Prostate gland (tissue), 2 donors: ENCODE measurements around the gene PITPNC1.

Experiments
- POLR2AphosphoS5 ChIP-seq: sonication (generic); formaldehyde crosslinking; IDR thresholded peaks from one replicate; pipeline ENCODE4 v1.6.1; 2017; ENCODE audit warnings: antibody characterized with exemption
- TF ChIP-seq, protein P1 (sequence below), 4 experiments: fragments of 200-600 bp in 2 of 4; fragments of 450-650 bp in 2 of 4; sonication (generic) in 2 of 4; IDR thresholded peaks; 1 replicate in 3 of 4; 2 replicates in 1 of 4; pipeline ENCODE4 v1.5.1; 2016 to 2019; ENCODE audit warnings: antibody characterized with exemption in 4 of 4, mild to moderate bottlenecking in 2 of 4, moderate library complexity in 2 of 4

DNA sequence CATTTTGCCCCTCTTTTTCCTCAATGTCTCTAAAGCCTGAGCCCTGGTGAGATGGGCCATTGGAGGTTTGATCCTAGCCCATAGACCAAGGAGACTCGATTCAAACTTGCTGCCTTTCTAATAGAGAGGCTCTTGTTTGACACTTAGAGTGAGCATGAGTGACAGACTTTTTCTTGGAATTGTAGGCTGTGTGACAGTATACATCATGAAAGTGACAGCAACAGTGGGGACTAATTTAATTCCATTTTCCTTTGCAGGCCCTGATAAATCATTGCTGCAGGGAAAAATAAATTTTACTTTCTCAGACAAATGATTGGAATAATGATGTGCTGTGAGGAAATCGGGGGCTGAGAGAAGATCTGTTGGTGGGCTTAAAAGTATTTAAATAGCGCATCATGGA is 171.6 kb downstream of the PITPNC1 start:
- no peak for TF ChIP-seq POLR2AphosphoS5
- TF ChIP-seq, protein P1, sequence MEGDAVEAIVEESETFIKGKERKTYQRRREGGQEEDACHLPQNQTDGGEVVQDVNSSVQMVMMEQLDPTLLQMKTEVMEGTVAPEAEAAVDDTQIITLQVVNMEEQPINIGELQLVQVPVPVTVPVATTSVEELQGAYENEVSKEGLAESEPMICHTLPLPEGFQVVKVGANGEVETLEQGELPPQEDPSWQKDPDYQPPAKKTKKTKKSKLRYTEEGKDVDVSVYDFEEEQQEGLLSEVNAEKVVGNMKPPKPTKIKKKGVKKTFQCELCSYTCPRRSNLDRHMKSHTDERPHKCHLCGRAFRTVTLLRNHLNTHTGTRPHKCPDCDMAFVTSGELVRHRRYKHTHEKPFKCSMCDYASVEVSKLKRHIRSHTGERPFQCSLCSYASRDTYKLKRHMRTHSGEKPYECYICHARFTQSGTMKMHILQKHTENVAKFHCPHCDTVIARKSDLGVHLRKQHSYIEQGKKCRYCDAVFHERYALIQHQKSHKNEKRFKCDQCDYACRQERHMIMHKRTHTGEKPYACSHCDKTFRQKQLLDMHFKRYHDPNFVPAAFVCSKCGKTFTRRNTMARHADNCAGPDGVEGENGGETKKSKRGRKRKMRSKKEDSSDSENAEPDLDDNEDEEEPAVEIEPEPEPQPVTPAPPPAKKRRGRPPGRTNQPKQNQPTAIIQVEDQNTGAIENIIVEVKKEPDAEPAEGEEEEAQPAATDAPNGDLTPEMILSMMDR (IDR thresholded peaks at IDR 0.05) = no peak
